ENCODE results near the gene RGMA. TPM values are rescaled to one million over a fixed set of nuclear protein-coding genes. Genes with fewer than 3 reads are reported as not detected.

The RGMA gene
- polyA plus RNA-seq, 4 donors: 1.1 to 15.2 (median 2.1) TPM; not detected in 1

DNA sequence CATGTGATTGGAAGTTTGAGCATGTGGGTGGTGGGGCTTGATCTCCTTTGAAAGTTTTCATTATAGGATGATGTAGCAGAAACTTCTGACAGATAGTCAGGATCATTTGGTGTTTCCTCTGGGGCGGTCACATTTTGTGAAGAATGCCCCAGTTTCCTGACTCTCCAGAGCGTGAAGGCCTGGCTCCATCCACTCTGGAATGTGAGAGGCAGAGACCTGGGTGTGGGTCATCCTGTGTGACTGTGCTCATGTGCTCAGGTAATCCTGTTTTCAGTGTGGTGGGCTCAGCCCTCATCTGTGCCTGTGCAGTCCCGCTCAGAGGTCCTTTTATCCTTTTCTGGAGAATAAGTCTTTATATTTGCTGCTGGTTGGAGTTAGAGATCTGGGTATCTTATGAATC is 81.0 kb downstream of the RGMA start:
- H3K9me3 ChIP-seq (ENCODE audit: control insufficient read depth in 2 of 2, insufficient read depth in 1 of 2, low read depth in 1 of 2, low read length in 1 of 2): no peaks in the 10 kb centered on the region
- WGBS, 3 donors: 96 to 100% (median 97%) methylated on average over 3 of the region's 3 CpGs
- no peak overlapping the region for H3K27ac ChIP-seq (ENCODE audit: low read depth in 1 of 3, low read length in 2 of 3)
- H3K4me3 ChIP-seq (ENCODE audit: low read depth in 1 of 3, low read length in 3 of 3): no peak overlapping the region
- no peaks in the 10 kb centered on the region for H3K4me1 ChIP-seq (ENCODE audit: control insufficient read depth in 3 of 3, insufficient read depth in 2 of 3, low read depth in 1 of 3, low read length in 2 of 3)
- DNase-seq (no peak), FAIRE-seq (no peak)
- H3K36me3 ChIP-seq (ENCODE audit: control insufficient read depth in 3 of 3, insufficient read depth in 2 of 3, low read depth in 1 of 3, low read length in 3 of 3): peaks cover 39 to 51% (median 42%) of the 10 kb centered on the region in 3 donors
- no peaks in the 10 kb centered on the region for H3K27me3 ChIP-seq (ENCODE audit: control insufficient read depth in 3 of 3, insufficient read depth in 3 of 3, low read length in 3 of 3)

DNA sequence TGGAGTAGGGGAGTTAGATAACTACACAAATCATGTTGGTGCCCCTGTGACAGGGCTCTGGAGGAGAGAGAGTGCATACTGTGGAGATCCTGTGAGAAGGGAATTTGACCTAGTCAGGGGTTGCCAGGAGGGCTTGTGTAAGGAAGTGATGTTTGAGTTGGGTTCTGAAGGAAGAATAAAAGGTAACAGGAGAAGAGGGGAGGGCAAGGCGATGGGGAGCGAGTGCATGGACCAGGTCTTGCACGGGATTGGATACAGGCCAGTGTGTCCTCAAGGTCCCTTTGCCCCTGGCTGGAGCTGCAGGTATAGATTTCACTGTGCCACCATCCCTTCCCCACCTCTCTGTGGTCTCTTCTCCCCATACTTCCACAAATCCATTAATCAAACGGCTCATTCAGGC is 83.9 kb downstream of the RGMA start:
- Histone ChIP-seq H3K27ac (ENCODE audit: low read depth in 1 of 3, low read length in 2 of 3) (no peak overlapping the region), H3K9me3 (ENCODE audit: control insufficient read depth in 2 of 2, insufficient read depth in 1 of 2, low read depth in 1 of 2, low read length in 1 of 2) (no peaks in the 10 kb centered on the region), H3K4me1 (ENCODE audit: control insufficient read depth in 3 of 3, insufficient read depth in 2 of 3, low read depth in 1 of 3, low read length in 2 of 3) (no peaks in the 10 kb centered on the region), H3K36me3 (ENCODE audit: control insufficient read depth in 3 of 3, insufficient read depth in 2 of 3, low read depth in 1 of 3, low read length in 3 of 3) (peaks cover 34 to 47% (median 43%) of the 10 kb centered on the region in 3 donors), H3K27me3 (ENCODE audit: control insufficient read depth in 3 of 3, insufficient read depth in 3 of 3, low read length in 3 of 3) (no peaks in the 10 kb centered on the region), H3K4me3 (ENCODE audit: low read depth in 1 of 3, low read length in 3 of 3) (no peak overlapping the region)
- WGBS, 3 donors: 76 to 91% (median 90%) methylated on average over 4 of the region's 4 CpGs
- FAIRE-seq (no peak), DNase-seq (no peak)

DNA sequence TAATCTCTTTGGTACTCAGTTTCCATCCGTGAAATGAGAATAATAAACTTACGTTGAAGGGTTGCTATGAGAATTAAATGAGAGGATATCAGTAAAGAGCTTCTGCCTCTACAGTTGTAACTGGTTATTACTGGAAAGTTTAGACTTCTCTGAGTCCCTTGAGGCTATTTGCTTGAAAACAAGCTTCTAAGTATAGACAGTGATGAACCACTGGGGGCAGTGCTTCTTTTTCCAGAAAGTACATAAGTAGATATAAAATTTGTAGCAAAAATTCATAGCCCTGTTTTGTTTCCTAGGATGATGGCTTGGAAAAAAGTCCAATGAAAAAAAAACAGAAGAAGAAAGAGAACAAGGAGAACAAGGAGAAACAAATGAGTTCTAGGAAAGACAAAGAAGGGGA is 87.1 kb downstream of the RGMA start:
- no peak for DNase-seq
- no peak overlapping the region for H3K27ac ChIP-seq (ENCODE audit: low read depth in 1 of 3, low read length in 2 of 3)
- peaks cover 35 to 49% (median 47%) of the 10 kb centered on the region in 3 donors for H3K36me3 ChIP-seq (ENCODE audit: control insufficient read depth in 3 of 3, insufficient read depth in 2 of 3, low read depth in 1 of 3, low read length in 3 of 3)
- whole genome bisulfite sequencing, 3 donors: 92% methylated on average over 2 of the region's 2 CpGs
- no peak for FAIRE-seq
- no peaks in the 10 kb centered on the region for H3K27me3 ChIP-seq (ENCODE audit: control insufficient read depth in 3 of 3, insufficient read depth in 3 of 3, low read length in 3 of 3)
- H3K9me3 ChIP-seq (ENCODE audit: control insufficient read depth in 2 of 2, insufficient read depth in 1 of 2, low read depth in 1 of 2, low read length in 1 of 2): no peaks in the 10 kb centered on the region
- H3K4me3 ChIP-seq (ENCODE audit: low read depth in 1 of 3, low read length in 3 of 3): no peak overlapping the region
- no peaks in the 10 kb centered on the region for H3K4me1 ChIP-seq (ENCODE audit: control insufficient read depth in 3 of 3, insufficient read depth in 2 of 3, low read depth in 1 of 3, low read length in 2 of 3)

DNA sequence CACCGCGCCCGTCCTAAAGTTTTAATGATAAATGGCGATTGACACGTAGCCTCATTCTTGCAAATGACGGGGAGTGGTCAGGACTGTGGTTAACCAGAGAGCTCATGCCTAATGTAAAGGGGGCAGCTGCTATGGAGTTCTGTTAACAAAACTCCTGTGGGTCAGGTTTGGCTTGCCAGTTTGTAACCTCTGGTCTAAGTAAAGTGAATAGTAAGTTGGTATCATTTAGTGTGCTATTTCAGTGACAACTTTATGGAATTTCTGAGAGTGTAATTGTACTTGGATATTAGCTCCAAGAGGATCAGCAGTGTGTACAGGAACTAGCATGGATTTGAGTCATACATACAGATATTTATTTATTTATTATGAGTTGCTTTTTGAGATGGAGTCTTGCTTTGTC is 87.9 kb downstream of the RGMA start:
- 87 to 95% (median 94%) methylated on average over 6 of the region's 6 CpGs for WGBS, 3 donors
- H3K4me3 ChIP-seq (ENCODE audit: low read depth in 1 of 3, low read length in 3 of 3): no peak overlapping the region
- no peak overlapping the region for H3K27ac ChIP-seq (ENCODE audit: low read depth in 1 of 3, low read length in 2 of 3)
- DNase-seq (no peak), FAIRE-seq (no peak)
- peaks cover 35 to 51% (median 50%) of the 10 kb centered on the region in 3 donors for H3K36me3 ChIP-seq (ENCODE audit: control insufficient read depth in 3 of 3, insufficient read depth in 2 of 3, low read depth in 1 of 3, low read length in 3 of 3)
- no peaks in the 10 kb centered on the region for H3K27me3 ChIP-seq (ENCODE audit: control insufficient read depth in 3 of 3, insufficient read depth in 3 of 3, low read length in 3 of 3)
- no peaks in the 10 kb centered on the region for H3K9me3 ChIP-seq (ENCODE audit: control insufficient read depth in 2 of 2, insufficient read depth in 1 of 2, low read depth in 1 of 2, low read length in 1 of 2)
- no peaks in the 10 kb centered on the region for H3K4me1 ChIP-seq (ENCODE audit: control insufficient read depth in 3 of 3, insufficient read depth in 2 of 3, low read depth in 1 of 3, low read length in 2 of 3)

GRCh38 chr15:92997821-92998220 is 91.2 kb downstream of the RGMA start:
- Histone ChIP-seq H3K36me3 (ENCODE audit: control insufficient read depth in 3 of 3, insufficient read depth in 2 of 3, low read depth in 1 of 3, low read length in 3 of 3) (peaks cover 28 to 50% (median 37%) of the 10 kb centered on the region in 3 donors), H3K9me3 (ENCODE audit: control insufficient read depth in 2 of 2, insufficient read depth in 1 of 2, low read depth in 1 of 2, low read length in 1 of 2) (no peaks in the 10 kb centered on the region), H3K4me3 (ENCODE audit: low read depth in 1 of 3, low read length in 3 of 3) (no peak overlapping the region), H3K4me1 (ENCODE audit: control insufficient read depth in 3 of 3, insufficient read depth in 2 of 3, low read depth in 1 of 3, low read length in 2 of 3) (no peaks in the 10 kb centered on the region), H3K27me3 (ENCODE audit: control insufficient read depth in 3 of 3, insufficient read depth in 3 of 3, low read length in 3 of 3) (no peaks in the 10 kb centered on the region), H3K27ac (ENCODE audit: low read depth in 1 of 3, low read length in 2 of 3) (no peak overlapping the region)
- FAIRE-seq (no peak), DNase-seq (no peak)
- 93 to 95% (median 95%) methylated on average over 6 of the region's 6 CpGs for WGBS, 3 donors

DNA sequence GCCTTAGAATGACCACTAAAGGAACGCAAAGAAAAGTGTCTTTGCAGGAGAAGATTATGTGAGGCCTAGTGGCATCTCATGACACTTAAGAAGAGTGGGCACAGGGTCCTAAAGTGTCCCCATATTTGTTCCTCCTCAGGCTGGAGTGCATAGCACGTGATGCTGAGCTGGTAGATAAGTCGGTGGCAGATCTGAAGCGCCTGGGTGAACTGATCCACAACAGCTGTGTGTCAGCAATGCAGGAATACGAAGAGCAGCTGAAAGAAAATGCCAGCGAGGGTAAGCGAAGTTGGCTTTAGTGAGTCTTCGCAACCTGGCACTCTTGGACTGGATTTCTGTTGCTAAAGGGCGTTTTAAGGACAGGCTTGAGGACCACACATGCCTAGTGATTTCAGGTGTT is 96.3 kb downstream of the RGMA start:
- no peaks in the 10 kb centered on the region for H3K4me1 ChIP-seq (ENCODE audit: control insufficient read depth in 3 of 3, insufficient read depth in 2 of 3, low read depth in 1 of 3, low read length in 2 of 3)
- no peaks in the 10 kb centered on the region for H3K27me3 ChIP-seq (ENCODE audit: control insufficient read depth in 3 of 3, insufficient read depth in 3 of 3, low read length in 3 of 3)
- no peak overlapping the region for H3K4me3 ChIP-seq (ENCODE audit: low read depth in 1 of 3, low read length in 3 of 3)
- DNase-seq (no peak), FAIRE-seq (no peak)
- 87 to 94% (median 91%) methylated on average over 9 of the region's 9 CpGs for WGBS, 3 donors
- H3K9me3 ChIP-seq (ENCODE audit: control insufficient read depth in 2 of 2, insufficient read depth in 1 of 2, low read depth in 1 of 2, low read length in 1 of 2): no peaks in the 10 kb centered on the region
- H3K36me3 ChIP-seq (ENCODE audit: control insufficient read depth in 3 of 3, insufficient read depth in 2 of 3, low read depth in 1 of 3, low read length in 3 of 3): peaks cover 19 to 37% (median 29%) of the 10 kb centered on the region in 3 donors
- no peak overlapping the region for H3K27ac ChIP-seq (ENCODE audit: low read depth in 1 of 3, low read length in 2 of 3)

DNA sequence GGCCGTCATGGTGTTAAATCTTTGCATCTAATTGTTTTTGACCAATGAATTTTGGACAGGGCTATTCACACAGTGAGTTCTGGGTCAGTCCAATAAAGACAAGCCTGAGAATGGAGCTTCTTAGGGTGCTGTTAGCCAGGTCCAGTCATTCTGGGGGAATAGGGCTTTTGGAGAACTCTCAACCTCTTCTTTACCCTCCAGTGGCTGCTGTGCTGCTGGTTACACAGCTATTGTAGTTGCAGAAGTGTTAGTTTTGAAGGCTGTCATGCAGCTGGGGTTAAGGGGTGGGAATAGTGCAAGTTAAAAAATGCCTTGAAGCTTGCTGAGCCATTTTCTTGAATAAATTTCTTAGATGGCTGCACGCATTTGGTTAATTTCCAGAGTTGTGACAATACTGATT is 99.0 kb downstream of the RGMA start:
- H3K4me1 ChIP-seq (ENCODE audit: control insufficient read depth in 3 of 3, insufficient read depth in 2 of 3, low read depth in 1 of 3, low read length in 2 of 3): no peaks in the 10 kb centered on the region

GRCh38 chr15:92989470-92989869 is 99.5 kb downstream of the RGMA start:
- no peaks in the 10 kb centered on the region for H3K4me1 ChIP-seq (ENCODE audit: control insufficient read depth in 3 of 3, insufficient read depth in 2 of 3, low read depth in 1 of 3, low read length in 2 of 3)
- WGBS, 3 donors: 78 to 88% (median 83%) methylated on average over 2 of the region's 2 CpGs
- no peak for FAIRE-seq
- no peak overlapping the region for H3K27ac ChIP-seq (ENCODE audit: low read depth in 1 of 3, low read length in 2 of 3)
- no peaks in the 10 kb centered on the region for H3K9me3 ChIP-seq (ENCODE audit: control insufficient read depth in 2 of 2, insufficient read depth in 1 of 2, low read depth in 1 of 2, low read length in 1 of 2)
- H3K27me3 ChIP-seq (ENCODE audit: control insufficient read depth in 3 of 3, insufficient read depth in 3 of 3, low read length in 3 of 3): no peaks in the 10 kb centered on the region
- DNase-seq: no peak
- H3K4me3 ChIP-seq (ENCODE audit: low read depth in 1 of 3, low read length in 3 of 3): no peak overlapping the region
- peaks cover 22 to 36% (median 27%) of the 10 kb centered on the region in 3 donors for H3K36me3 ChIP-seq (ENCODE audit: control insufficient read depth in 3 of 3, insufficient read depth in 2 of 3, low read depth in 1 of 3, low read length in 3 of 3)

More for the DNA sequence above, 99.0 kb downstream of the RGMA start:
- no peak for DNase-seq
- H3K36me3 ChIP-seq (ENCODE audit: control insufficient read depth in 3 of 3, insufficient read depth in 2 of 3, low read depth in 1 of 3, low read length in 3 of 3): peaks cover 19 to 36% (median 27%) of the 10 kb centered on the region in 3 donors
- H3K27me3 ChIP-seq (ENCODE audit: control insufficient read depth in 3 of 3, insufficient read depth in 3 of 3, low read length in 3 of 3): no peaks in the 10 kb centered on the region
- no peak overlapping the region for H3K4me3 ChIP-seq (ENCODE audit: low read depth in 1 of 3, low read length in 3 of 3)
- no peak overlapping the region for H3K27ac ChIP-seq (ENCODE audit: low read depth in 1 of 3, low read length in 2 of 3)
- FAIRE-seq: no peak
- 72 to 98% (median 96%) methylated on average over 2 of the region's 2 CpGs for WGBS, 3 donors
- no peaks in the 10 kb centered on the region for H3K9me3 ChIP-seq (ENCODE audit: control insufficient read depth in 2 of 2, insufficient read depth in 1 of 2, low read depth in 1 of 2, low read length in 1 of 2)
